NCI-H1436 treated with DMSO at 0.1 percent for 48 hours (cell line): Measurements from ENCODE around the gene PKNOX1.
"Not testable (repeated sequence)": the region's sequence is repeated elsewhere in the genome, so short reads cannot be mapped to it uniquely, and the experiment has no call there.

Experiments
- DNase-seq: peaks from one replicate; lab custom pipeline; 2025; lab: John Stamatoyannopoulos, UW

Gene PKNOX1

GRCh38 chr21:43053112-43053511, 78.8 kb downstream of the PKNOX1 start:
- not testable (repeated sequence) for DNase-seq

- not testable (repeated sequence) for DNase-seq
These were observed 88.7 kb downstream of the PKNOX1 start for GRCh38 chr21:43062955-43063664.

DNA sequence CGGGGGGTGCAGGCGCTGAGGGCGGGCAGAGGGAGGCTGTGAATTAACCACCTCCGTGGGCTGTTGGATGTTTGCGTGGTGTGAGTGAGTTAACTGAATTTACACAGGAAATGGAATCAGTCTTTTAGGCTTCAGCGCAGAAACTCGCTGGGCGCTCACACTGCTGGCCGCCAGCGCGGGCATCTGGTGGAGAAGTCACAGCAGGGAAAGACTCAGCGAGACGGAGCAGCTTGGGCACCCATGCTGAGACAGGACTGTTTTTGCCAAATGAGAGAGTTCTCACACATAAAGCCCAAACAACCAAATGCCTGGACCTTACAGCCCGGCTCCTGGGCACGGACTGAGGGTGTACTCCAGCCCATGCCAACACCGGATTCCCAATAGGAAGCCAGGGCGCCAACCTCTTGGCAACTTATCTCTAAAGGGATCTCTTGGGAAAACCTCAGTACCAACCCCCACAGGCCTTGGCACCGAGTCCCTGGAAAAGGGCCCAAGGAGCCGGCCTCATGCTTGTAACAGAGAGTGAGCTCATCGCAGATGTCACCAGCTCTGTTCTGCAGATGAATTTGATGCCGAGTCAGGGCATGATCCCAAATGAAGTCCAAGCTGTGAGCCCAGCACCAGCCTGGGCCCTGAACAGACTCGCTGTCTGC, 90.0 kb downstream of the PKNOX1 start:
- DNase-seq: not testable (repeated sequence)

DNA sequence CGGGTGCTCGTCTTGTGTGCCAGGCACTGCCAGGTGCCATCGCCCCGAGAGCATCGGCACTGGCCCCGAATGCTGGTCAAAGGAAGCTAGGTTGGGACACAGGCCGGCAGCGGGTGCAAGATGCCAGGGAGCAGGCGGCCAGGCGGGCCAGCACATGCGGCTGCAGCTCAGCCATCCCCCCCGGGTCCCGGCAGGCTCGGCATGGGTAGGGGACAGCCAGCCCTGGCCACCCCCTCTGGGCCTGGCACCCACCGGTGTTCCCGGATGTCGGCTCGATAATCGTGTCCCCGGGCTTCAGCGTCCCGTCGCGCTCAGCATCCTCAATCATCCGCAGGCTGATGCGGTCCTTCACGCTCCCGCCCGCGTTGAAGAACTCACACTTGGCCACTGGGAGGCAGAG, 91.6 kb downstream of the PKNOX1 start:
- not testable (repeated sequence) for DNase-seq

- not testable (repeated sequence) for DNase-seq
These were observed 92.3 kb downstream of the PKNOX1 start for GRCh38 chr21:43066690-43067089.

- not testable (repeated sequence) for DNase-seq
These were observed 93.7 kb downstream of the PKNOX1 start for GRCh38 chr21:43068065-43068464.

- DNase-seq: not testable (repeated sequence)
These were observed 95.3 kb downstream of the PKNOX1 start for GRCh38 chr21:43069682-43070081.

DNA sequence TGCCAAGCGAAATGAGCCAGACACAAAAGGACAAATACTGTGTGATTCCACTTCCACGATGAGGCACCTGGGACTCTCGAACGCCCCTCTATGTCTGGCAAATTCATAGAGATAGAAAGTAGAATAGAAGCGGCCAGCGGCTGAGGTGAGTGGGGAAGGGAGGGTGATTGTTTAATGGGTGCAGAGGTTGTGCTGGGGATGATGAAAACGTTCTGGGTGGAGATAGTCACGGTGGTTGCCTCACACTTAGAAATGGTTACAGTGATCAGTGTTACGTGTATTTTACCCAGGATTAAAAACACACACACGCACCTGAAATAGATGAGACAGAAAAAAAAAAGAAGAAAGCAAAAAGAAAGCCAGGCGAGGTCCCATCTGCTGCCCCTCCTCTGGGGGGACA, 98.4 kb downstream of the PKNOX1 start:
- DNase-seq: not testable (repeated sequence)

GRCh38 chr21:43074401-43075169, 100.2 kb downstream of the PKNOX1 start:
- not testable (repeated sequence) for DNase-seq

- DNase-seq: not testable (repeated sequence)
These were observed 101.0 kb downstream of the PKNOX1 start, which contains the start of gene CBS for GRCh38 chr21:43075170-43076022. Gene CBS (minus strand): TSS chr21:43075835. CDS start chr21:43072193, 3,642 bp downstream.

DNA sequence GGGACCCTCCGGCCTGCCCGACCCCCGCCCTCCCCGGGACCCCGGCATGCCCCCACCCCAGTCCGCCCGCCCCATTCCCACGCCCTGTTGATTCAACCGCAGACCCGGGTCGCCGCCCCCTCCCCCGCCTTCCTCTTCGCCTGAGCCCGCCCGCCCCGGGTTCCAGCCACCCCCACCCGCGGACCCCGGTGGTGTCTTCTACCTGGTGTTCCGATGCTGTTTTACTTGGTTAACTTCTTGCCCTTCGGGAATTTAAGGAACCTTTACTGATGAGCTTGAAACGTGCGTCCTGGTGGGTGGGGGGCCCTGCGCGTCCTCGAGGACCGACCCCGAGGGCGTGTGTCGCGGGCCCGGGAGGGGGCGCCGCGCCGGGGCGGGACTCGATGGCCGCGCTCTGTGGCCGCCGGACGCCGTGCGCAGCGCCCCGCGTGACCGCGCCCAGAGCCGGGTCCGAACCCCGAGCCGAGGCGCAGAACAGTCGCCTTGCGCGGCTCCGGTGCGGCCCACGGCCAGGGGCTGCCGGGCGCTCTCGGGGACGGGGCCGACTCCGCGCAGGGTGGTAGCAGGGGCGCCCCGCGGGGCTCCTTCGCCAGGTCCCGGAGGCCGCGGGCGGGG, 101.8 kb downstream of the PKNOX1 start:
- not testable (repeated sequence) for DNase-seq

DNA sequence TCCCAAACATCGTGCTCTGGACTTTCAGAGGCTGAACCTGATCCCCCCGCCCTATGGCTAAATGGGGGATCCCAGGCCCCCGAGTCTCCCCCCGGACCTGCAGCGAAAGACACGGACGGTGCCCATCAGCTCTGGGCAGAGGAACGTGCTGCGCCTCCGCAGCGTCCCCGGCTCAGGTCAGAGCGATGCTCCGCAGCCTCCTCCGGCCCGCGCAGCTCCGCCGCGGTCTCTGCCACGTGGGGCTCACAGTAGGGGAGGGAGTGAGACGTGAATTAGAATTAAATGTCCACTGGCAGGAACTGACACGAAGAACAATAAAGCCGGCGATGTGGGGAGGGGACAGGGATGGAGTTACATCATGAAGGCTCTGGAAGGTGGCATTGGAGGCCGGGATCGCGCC, 102.3 kb downstream of the PKNOX1 start:
- DNase-seq: not testable (repeated sequence)

GRCh38 chr21:43082587-43083300, 108.4 kb downstream of the PKNOX1 start:
- DNase-seq: not testable (repeated sequence)
